ENCODE data around the gene NOTCH1.

The NOTCH1 gene

GRCh38 chr9:136531904-136532798 is 13.7 kb downstream of the NOTCH1 start:
- DNase-seq (ENCODE audit: low spot score) = peak; percentile 87

DNA sequence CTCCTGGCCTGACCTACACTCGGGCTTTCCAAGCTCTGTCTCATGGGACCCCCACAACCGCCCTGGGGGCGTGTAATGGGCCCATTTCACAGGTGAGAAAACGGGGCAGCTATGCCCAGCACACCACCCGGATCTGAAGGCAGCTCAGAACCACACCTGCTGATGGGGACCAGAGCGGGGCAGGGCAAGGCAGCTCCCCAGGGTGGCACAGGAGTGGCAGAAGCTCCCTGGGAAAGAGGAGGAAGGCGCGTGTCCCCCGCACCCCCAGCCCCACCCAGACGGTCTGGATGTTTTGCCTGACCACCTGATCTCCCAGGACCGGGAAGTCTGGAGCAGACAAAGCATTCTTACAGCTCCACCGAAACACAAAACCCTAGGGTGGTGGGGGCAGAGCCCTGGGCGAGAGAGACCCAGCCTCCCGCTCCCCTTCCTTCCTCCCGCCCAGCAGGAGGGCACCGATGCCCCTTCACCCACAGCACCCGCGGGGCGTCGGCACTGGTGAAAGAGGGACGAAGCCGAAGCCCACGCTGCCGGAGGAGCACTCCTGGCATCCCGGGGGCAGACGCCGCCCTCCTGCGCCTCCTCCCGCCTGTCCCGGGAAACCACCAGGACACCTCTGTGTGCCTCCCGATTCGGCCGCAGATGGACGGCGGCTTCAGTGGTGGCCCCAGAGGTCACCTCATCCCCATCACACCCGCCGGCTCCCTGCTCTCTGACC is 14.5 kb downstream of the NOTCH1 start:
- DNase-seq (ENCODE audit: low spot score) = peak; percentile 38

- DNase-seq (ENCODE audit: low spot score) = no peak
Observed at GRCh38 chr9:136530461-136531089, 15.3 kb downstream of the NOTCH1 start.

- no peak for DNase-seq (ENCODE audit: low spot score)
Observed at GRCh38 chr9:136529516-136530460, 16.1 kb downstream of the NOTCH1 start.

DNA sequence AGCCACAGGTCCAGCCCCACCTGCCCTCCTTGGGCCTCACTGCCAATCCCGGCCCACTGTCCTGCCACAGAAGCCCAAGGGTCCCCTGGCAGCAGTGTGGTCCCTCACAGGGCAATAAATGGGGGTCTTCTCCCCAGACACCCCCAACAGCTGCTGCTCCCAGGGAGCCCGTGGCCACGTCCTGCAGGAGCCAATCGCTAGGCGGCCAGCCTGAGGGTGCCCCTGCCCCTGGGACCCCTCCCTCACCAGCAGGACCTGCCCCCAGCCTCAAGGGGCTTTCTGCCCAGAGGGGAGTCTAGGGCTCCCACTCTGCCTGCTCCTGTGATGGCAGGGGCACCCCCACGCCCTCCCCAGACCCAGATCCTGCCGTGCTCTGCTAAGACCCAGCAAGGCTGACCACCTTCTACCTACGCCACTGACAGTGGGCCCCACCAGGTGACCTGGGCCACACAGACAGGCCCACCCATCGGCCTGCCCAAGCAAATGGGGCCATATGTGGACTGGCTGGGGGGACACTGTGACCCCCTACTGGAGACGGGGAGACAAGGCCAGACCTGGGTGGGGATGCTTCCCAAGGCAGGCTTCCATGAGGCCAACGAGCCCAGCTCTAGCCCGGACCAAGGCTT is 17.0 kb downstream of the NOTCH1 start:
- DNase-seq (ENCODE audit: low spot score) = no peak

- DNase-seq (ENCODE audit: low spot score) = peak; percentile 69
Observed at GRCh38 chr9:136527721-136528710, 17.8 kb downstream of the NOTCH1 start.

- DNase-seq (ENCODE audit: low spot score) = peak; percentile 69
Observed at GRCh38 chr9:136527131-136527530, 18.7 kb downstream of the NOTCH1 start.

GRCh38 chr9:136526625-136527066 is 19.2 kb downstream of the NOTCH1 start:
- peak; percentile 94 for DNase-seq (ENCODE audit: low spot score)

- DNase-seq (ENCODE audit: low spot score) = peak; percentile 91
Observed at GRCh38 chr9:136525841-136526499, 19.9 kb downstream of the NOTCH1 start.

- no peak for DNase-seq (ENCODE audit: low spot score)
Observed at GRCh38 chr9:136525207-136525606, 20.6 kb downstream of the NOTCH1 start.

- DNase-seq (ENCODE audit: low spot score) = no peak
Observed at GRCh38 chr9:136522314-136523237, 23.3 kb downstream of the NOTCH1 start.

DNA sequence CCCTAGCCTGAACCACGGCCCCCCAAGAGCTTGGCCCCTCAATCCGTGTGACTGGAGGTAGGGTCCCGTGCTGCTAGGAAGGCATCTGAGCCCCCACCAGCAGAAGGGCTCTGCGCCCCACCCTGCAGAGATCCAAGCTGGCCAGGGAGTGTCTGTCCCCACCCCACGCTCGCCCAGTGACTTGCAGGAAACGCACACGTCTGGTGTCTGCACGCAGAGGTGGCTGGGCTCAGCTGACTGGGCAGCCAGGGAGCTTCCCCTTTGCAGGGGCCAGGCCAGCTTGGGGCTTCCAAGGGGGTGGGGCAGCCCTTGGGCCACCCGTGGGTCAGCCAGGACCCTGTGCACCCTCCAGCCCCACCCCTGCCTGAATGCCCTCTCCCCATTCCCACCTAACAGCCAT is 24.3 kb downstream of the NOTCH1 start:
- no peak for DNase-seq (ENCODE audit: low spot score)

DNA sequence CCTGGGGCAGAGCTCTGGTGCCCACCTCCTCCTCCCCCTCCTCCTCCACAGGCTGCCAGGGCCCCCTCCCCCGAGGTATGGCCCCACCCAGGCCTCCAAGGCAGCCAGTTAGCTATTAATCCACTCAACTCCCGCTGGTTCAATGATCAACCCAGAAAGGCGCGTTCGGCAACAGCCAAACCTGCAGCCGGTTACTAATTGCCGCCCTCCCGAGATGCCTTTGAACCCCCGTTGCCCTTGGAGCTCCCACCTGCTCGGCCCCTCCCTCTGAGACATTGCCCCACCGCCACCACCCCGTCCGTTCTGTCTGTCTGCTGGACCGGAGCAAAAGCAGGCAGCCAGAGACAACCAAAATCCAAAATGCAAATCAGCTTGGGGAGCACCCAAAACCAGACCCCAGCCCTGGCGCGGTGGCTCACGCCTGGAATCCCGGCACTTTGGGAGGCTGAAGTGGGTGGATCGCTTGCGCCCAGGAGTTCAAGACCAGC is 25.8 kb downstream of the NOTCH1 start:
- DNase-seq (ENCODE audit: low spot score) = peak; percentile 40

- no peak for DNase-seq (ENCODE audit: low spot score)
Observed at GRCh38 chr9:136519263-136520052, 26.4 kb downstream of the NOTCH1 start.

DNA sequence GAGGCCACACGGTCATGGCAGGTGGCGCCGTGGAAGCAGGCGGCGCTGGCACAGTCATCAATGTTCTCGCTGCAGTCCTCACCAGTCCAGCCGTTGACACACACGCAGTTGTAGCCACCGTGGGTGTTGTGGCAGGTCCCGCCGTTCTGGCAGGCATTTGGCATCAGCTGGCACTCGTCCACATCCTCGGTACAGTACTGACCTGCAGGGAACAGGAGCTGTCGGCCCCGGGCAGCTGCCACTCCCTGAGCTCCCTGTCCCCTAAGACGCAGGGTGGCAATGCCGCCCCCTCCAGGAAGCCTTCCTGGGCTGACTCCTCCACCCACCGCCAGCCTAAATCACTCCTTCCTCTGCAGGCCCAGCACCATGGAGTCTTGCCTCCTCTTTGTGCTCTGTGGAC is 27.2 kb downstream of the NOTCH1 start:
- DNase-seq (ENCODE audit: low spot score) = no peak

GRCh38 chr9:136517950-136518349 is 27.9 kb downstream of the NOTCH1 start:
- no peak for DNase-seq (ENCODE audit: low spot score)
